AG04450 (cell line): ENCODE data around the gene SLC25A39. TPM values are rescaled to one million over a fixed set of nuclear protein-coding genes. Genes with fewer than 3 reads are reported as not detected.
A peak's percentile ranks its signal among the peaks of the same experiment; 100 is the strongest.
"Not testable (repeated sequence)": the region's sequence is repeated elsewhere in the genome, so short reads cannot be mapped to it uniquely, and the experiment has no call there.

Experiments
- CTCF ChIA-PET: fragments of 300-600, 350-600 bp; formaldehyde crosslinking; extraction: SDS; loops from one replicate; lab custom pipeline; 2022; ENCODE audit warnings: antibody characterized with exemption, inconsistent platforms; lab: Charles Lee
- POLR2A ChIA-PET: fragments of 350-600 bp; formaldehyde crosslinking; extraction: SDS; loops from one replicate; lab custom pipeline; 2021; ENCODE audit warnings: antibody characterized with exemption, inconsistent platforms; lab: Yijun Ruan, JAX
- DNase-seq: peaks from one replicate; pipeline ENCODE4 v3.0.0-alpha.2; 2011; ENCODE audit warnings: low read depth, low spot score
- H3K27ac ChIP-seq: one replicate; pipeline ENCODE4 v1.5.1; 2012; ENCODE audit warnings: low read depth, low read length, control low read depth
- H3K27me3 ChIP-seq: one replicate; pipeline ENCODE4 v1.6.0; 2012; ENCODE audit warnings: low read length; ENCODE audit not compliant: control insufficient read depth, insufficient read depth
- H3K4me3 ChIP-seq: 2 replicates; pipeline ENCODE4 v1.5.1; 2011; ENCODE audit warnings: mild to moderate bottlenecking, low read depth, low read length, control low read depth
- H3K9me3 ChIP-seq: 2 replicates; pipeline ENCODE4 v1.5.1; 2012; ENCODE audit warnings: low read length; ENCODE audit not compliant: control insufficient read depth, insufficient read depth
- polyA plus RNA-seq: library from polyadenylated mRNA; depleted of rRNA; stranded (reverse); fragments of >200 nt; gene quantifications from 2 replicates; pipeline ENCODE4 v1.2.3, GENCODE V29; 2011
- TF ChIP-seq, protein P1 (sequence below): IDR thresholded peaks from 2 replicates; pipeline ENCODE4 v1.5.1; 2011; ENCODE audit warnings: low read depth, low read length, control low read depth, inconsistent platforms

Gene SLC25A39
- polyA plus RNA-seq, 1 experiment, result 32.1 TPM

DNA sequence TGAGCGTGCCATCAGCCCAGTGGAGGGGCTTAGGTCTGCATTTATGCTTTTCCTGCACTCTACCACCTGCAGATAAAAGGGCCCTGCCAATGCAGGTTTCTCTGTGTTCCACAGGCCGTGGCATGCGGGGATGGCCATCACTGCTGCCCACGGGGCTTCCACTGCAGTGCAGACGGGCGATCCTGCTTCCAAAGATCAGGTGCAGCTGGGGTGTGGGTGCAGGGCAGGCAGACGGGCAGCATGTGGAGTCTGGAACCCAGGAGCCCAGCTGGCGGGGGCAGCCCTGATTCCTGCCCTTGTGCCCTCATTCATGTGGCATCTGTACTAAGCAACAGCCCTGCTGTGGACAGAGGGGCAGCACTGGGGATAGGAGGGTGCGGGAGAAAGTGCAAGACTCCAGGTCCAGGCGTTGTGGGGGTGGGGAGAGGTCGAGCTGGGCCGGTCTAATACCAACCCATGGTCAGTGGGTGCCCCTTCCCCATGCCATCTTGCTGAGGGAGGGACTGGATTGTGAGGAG is 25.0 kb upstream of the SLC25A39 start:
- ChIA-PET POLR2A (no interaction called here), CTCF (interaction anchor here (0.8 kb wide), 1 partner anchor 174 kb away, joined by 4 read pairs; no protein-coding TSS in a partner anchor)
- Histone ChIP-seq H3K27ac (no peak overlapping the region), H3K27me3 (no peaks in the 10 kb centered on the region), H3K4me3 (no peak overlapping the region), H3K9me3 (no peaks in the 10 kb centered on the region)
- TF ChIP-seq, protein P1, sequence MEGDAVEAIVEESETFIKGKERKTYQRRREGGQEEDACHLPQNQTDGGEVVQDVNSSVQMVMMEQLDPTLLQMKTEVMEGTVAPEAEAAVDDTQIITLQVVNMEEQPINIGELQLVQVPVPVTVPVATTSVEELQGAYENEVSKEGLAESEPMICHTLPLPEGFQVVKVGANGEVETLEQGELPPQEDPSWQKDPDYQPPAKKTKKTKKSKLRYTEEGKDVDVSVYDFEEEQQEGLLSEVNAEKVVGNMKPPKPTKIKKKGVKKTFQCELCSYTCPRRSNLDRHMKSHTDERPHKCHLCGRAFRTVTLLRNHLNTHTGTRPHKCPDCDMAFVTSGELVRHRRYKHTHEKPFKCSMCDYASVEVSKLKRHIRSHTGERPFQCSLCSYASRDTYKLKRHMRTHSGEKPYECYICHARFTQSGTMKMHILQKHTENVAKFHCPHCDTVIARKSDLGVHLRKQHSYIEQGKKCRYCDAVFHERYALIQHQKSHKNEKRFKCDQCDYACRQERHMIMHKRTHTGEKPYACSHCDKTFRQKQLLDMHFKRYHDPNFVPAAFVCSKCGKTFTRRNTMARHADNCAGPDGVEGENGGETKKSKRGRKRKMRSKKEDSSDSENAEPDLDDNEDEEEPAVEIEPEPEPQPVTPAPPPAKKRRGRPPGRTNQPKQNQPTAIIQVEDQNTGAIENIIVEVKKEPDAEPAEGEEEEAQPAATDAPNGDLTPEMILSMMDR, result no peak
- DNase-seq, result no peak

DNA sequence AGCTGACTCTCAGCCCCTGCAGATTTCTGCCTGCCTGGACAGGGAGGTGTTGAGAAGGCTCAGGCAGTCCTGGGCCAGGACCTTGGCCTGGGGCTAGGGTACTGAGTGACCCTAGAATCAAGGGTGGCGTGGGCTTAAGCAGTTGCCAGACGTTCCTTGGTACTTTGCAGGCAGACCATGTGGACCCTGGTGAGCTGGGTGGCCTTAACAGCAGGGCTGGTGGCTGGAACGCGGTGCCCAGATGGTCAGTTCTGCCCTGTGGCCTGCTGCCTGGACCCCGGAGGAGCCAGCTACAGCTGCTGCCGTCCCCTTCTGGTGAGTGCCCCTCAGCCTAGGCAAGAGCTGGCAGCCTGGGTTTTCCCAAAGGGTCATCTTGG is 24.4 kb upstream of the SLC25A39 start:
- H3K27me3 ChIP-seq, result no peaks in the 10 kb centered on the region
- ChIA-PET CTCF (no interaction called here), POLR2A (no interaction called here)
- H3K4me3 ChIP-seq, result no peak overlapping the region
- TF ChIP-seq, protein P1, result no peak
- no peak for DNase-seq
- H3K27ac ChIP-seq, result no peak overlapping the region
- no peaks in the 10 kb centered on the region for H3K9me3 ChIP-seq

DNA sequence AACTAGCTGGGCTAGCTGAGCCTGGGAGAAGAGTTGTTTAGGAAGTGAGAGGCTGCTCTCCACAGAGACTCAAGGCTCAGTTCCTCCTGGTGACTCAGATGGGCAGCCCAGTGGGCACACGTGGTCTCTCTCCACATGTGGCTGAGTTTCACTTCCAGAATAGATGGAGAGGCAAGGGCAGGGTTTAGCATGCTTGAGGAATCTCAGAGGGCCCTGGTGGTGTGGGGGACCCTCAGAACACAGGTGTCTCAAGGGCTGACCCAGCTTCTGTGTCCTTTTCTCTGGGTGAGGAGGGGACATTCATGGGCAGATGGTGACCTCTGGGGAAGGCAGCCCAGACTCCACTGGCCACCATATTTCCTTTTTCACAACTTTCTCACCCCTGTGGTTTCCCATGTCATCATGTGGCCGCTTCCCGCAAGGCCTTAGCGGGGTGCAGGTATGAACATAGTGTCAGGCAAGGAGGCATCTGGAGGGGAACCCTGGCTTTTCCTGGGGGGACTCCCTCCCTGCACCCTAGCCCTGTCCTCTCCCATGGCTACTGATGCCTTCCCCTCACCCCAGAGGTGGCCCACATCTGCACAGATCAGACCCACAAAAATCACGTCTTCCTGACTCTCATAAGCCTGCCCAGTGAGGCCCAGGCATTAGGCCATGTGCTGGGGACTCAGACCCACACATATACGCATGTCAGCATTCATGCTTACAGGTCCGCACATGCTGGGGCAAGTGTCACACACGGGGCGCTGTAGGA is 23.8 kb upstream of the SLC25A39 start:
- Histone ChIP-seq H3K27ac (no peak overlapping the region), H3K9me3 (no peaks in the 10 kb centered on the region), H3K4me3 (no peak overlapping the region), H3K27me3 (no peaks in the 10 kb centered on the region)
- CTCF ChIA-PET, result interaction anchor here (1.5 kb wide), 1 partner anchor 174 kb away, joined by 4 read pairs; no protein-coding TSS in a partner anchor
- no peak for DNase-seq
- TF ChIP-seq, protein P1, result no peak
- POLR2A ChIA-PET, result no interaction called here

DNA sequence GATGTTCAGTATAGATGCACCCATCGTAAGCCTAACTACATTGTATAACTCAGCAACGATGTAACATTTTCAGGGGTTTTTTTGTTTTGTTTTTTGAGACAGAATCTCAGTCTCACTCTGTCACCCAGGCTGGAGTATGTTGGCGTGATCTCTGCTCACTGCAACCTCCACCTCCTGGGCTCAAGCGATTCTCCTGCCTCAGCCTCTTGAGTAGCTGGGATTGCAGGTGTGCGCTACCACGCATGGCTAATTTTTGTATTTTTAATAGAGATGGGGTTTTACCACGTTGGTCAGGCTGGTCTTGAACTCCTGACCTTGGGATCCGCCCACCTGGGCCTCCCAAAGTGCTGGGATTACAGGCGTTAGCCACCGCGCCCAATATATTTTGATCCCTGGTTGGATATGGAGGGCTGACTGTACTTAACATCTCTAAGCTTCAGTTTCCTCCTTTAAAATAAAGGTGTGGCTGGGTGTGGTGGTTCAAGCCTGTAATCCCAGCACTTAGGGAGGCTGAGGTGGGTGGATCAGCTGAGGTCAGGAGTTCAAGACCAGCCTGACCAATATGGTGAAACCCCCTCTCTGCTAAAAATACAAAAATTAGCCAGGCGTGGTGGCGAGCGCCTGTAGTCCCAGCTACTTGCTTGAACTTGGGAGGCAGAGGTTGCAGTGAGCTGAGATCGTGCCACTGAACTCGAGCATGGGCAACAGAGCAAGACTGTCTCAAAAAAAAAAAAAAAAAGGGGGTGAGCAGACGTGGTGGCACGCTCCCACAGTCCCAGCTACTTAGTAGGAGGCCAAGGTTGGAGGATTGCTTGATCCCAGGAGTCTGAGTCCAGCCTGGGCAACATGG is 22.8 kb upstream of the SLC25A39 start:
- not testable (repeated sequence) for H3K9me3 ChIP-seq, H3K4me3 ChIP-seq, H3K27me3 ChIP-seq, H3K27ac ChIP-seq, DNase-seq
- ChIA-PET POLR2A (interaction anchor here (0.7 kb wide), 1 partner anchor 161 kb away, joined by 3 read pairs; no protein-coding TSS in a partner anchor), CTCF (interaction anchor here (1.5 kb wide), 1 partner anchor 175 kb away, joined by 4 read pairs; no protein-coding TSS in a partner anchor)

DNA sequence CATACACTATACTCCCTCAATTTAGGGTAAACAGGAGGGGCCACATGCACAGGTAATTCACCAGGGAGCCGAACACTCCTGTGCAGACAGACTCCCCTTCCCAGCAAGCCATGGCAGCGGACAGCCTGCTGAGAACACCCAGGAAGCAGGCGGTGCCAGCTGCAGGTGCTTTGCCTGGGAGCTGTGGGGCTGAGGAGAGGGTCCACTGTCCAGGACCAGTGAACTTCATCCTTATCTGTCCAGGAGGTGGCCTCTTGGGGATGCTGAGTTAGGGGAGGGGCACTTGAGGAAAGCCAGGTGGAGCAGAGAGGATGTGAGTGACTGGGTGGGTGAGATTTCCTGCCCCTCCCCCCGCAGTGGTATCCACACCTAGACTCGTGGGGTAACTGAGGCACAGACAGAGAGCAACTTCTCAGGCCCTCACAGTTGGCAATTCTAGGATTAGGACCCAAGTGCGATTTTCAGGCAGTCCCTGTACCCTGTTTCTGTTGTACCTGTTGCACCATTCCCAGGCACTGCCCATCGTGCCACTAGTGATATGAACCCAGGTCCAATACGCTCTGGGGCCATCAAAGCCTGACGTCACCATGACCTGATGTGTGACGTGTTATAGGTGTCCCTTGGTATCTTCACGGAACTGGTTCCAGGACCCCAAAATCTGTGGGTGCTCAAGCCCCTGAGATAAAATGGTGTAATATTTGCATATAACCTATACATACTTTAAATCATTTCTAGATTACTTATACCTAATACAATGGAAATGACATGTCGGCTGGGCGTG is 21.6 kb upstream of the SLC25A39 start:
- CTCF ChIA-PET, result interaction anchor here (0.6 to 2.0 kb wide), 11 partner anchors 14 to 177 kb away, joined by 3 to 21 read pairs (median 5); partner anchors contain the start of genes ASB16 and FAM171A2
- POLR2A ChIA-PET, result interaction anchor here (1.0 to 1.8 kb wide), 3 partner anchors 15 to 223 kb away, joined by 3 to 10 read pairs (median 6); partner anchors contain the start of gene HDAC5
- TF ChIP-seq, protein P1, result no peak

More for the DNA sequence above, 21.6 kb upstream of the SLC25A39 start:
- Histone ChIP-seq H3K27me3 (peaks cover 2% of the 10 kb centered on the region), H3K27ac (peak overlapping the region; percentile 11), H3K9me3 (no peaks in the 10 kb centered on the region), H3K4me3 (peak overlapping the region; percentile 98)
- no peak for DNase-seq
